Activated B cell treated with CpG ODN at 0.5 μM for 24 hours (primary cell): ENCODE data around the gene SYNPO2. TPM values are rescaled to one million over a fixed set of nuclear protein-coding genes. Genes with fewer than 3 reads are reported as not detected.

ENCODE experiments used
- ATAC-seq: fragments of 200-7000 bp; cut with Tn5 transposase; one replicate; pipeline ENCODE4 v1.10.0; 2021; ENCODE audit warnings: low read depth, mild to moderate bottlenecking, moderate library complexity
- CTCF ChIA-PET: fragments of 350-600 bp; sonication (Branson Sonifier 250); formaldehyde crosslinking; loops from one replicate; lab custom pipeline; 2021; ENCODE audit warnings: antibody characterized with exemption; lab: Charles Lee
- POLR2A ChIA-PET: fragments of 350-600 bp; sonication (Branson Sonifier 250); formaldehyde crosslinking; loops from one replicate; lab custom pipeline; 2021; ENCODE audit warnings: antibody characterized with exemption; lab: Charles Lee
- DNase-seq: peaks from one replicate; pipeline ENCODE4 v3.0.0; 2022
- H3K27ac Mint-ChIP-seq: one replicate; pipeline ENCODE4 v1.8.0; 2020; ENCODE audit warnings: mixed read lengths
- H3K27me3 Mint-ChIP-seq: one replicate; pipeline ENCODE4 v1.8.0; 2021; ENCODE audit warnings: mixed read lengths
- H3K36me3 Mint-ChIP-seq: one replicate; pipeline ENCODE4 v1.8.0; 2021; ENCODE audit warnings: low read depth, mixed read lengths
- H3K4me1 Mint-ChIP-seq: one replicate; pipeline ENCODE4 v1.8.0; 2021; ENCODE audit warnings: mixed read lengths
- H3K4me3 Mint-ChIP-seq: one replicate; pipeline ENCODE4 v1.8.0; 2020; ENCODE audit warnings: mild to moderate bottlenecking, mixed read lengths
- H3K9me3 Mint-ChIP-seq: one replicate; pipeline ENCODE4 v1.8.0; 2020; ENCODE audit warnings: mixed read lengths
- intact Hi-C: fragments of 100-400 bp; cut with micrococcal nuclease; formaldehyde crosslinking; loops from one replicate; pipeline ENCODE4 v1.15.1; 2024
- total RNA-seq: library from RNA; stranded (reverse); gene quantifications from 2 replicates; pipeline ENCODE4 v1.2.3, GENCODE V29; 2022
- TF ChIP-seq, protein P1 (sequence below): fragments of 200-600 bp; IDR thresholded peaks from one replicate; pipeline ENCODE4 v1.8.0; 2022; ENCODE audit warnings: antibody characterized with exemption, mild to moderate bottlenecking

Gene SYNPO2
- total RNA-seq, 1 donor from 2014 or later, result 0.18 TPM

GRCh38 chr4:118947095-118947494, 58.4 kb downstream of the SYNPO2 start:
- no peaks in the 10 kb centered on the region for H3K36me3 Mint-ChIP-seq
- ChIA-PET CTCF (no interaction called here), POLR2A (no interaction called here)
- no peak overlapping the region for H3K4me3 Mint-ChIP-seq
- H3K27ac Mint-ChIP-seq, result no peak overlapping the region
- intact Hi-C loops, result no loop called here
- H3K27me3 Mint-ChIP-seq, result peaks cover 12% of the 10 kb centered on the region
- no peaks in the 10 kb centered on the region for H3K9me3 Mint-ChIP-seq
- TF ChIP-seq, protein P1, sequence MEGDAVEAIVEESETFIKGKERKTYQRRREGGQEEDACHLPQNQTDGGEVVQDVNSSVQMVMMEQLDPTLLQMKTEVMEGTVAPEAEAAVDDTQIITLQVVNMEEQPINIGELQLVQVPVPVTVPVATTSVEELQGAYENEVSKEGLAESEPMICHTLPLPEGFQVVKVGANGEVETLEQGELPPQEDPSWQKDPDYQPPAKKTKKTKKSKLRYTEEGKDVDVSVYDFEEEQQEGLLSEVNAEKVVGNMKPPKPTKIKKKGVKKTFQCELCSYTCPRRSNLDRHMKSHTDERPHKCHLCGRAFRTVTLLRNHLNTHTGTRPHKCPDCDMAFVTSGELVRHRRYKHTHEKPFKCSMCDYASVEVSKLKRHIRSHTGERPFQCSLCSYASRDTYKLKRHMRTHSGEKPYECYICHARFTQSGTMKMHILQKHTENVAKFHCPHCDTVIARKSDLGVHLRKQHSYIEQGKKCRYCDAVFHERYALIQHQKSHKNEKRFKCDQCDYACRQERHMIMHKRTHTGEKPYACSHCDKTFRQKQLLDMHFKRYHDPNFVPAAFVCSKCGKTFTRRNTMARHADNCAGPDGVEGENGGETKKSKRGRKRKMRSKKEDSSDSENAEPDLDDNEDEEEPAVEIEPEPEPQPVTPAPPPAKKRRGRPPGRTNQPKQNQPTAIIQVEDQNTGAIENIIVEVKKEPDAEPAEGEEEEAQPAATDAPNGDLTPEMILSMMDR, result no peak
- DNase-seq, result no peak
- no peaks in the 10 kb centered on the region for H3K4me1 Mint-ChIP-seq
- ATAC-seq, result no peak

- DNase-seq (no peak), ATAC-seq (no peak)
- TF ChIP-seq, protein P1, result no peak
- H3K36me3 Mint-ChIP-seq, result no peaks in the 10 kb centered on the region
- H3K4me1 Mint-ChIP-seq, result no peaks in the 10 kb centered on the region
- CTCF ChIA-PET, result no interaction called here
- H3K4me3 Mint-ChIP-seq, result no peak overlapping the region
- H3K9me3 Mint-ChIP-seq, result no peaks in the 10 kb centered on the region
- H3K27ac Mint-ChIP-seq, result no peak overlapping the region
- intact Hi-C loops, result no loop called here
- POLR2A ChIA-PET, result no interaction called here
- H3K27me3 Mint-ChIP-seq, result peaks cover 6% of the 10 kb centered on the region
Measured at GRCh38 chr4:118948545-118949144, 60.0 kb downstream of the SYNPO2 start.

GRCh38 chr4:118950224-118950623, 61.6 kb downstream of the SYNPO2 start:
- intact Hi-C loops, result no loop called here
- no peak overlapping the region for H3K4me3 Mint-ChIP-seq
- no peak for DNase-seq
- H3K4me1 Mint-ChIP-seq, result no peaks in the 10 kb centered on the region
- TF ChIP-seq, protein P1, result no peak
- ChIA-PET CTCF (no interaction called here), POLR2A (no interaction called here)
- H3K9me3 Mint-ChIP-seq, result no peaks in the 10 kb centered on the region
- ATAC-seq, result no peak
- peaks cover 2% of the 10 kb centered on the region for H3K27me3 Mint-ChIP-seq
- no peaks in the 10 kb centered on the region for H3K36me3 Mint-ChIP-seq
- H3K27ac Mint-ChIP-seq, result no peak overlapping the region

DNA sequence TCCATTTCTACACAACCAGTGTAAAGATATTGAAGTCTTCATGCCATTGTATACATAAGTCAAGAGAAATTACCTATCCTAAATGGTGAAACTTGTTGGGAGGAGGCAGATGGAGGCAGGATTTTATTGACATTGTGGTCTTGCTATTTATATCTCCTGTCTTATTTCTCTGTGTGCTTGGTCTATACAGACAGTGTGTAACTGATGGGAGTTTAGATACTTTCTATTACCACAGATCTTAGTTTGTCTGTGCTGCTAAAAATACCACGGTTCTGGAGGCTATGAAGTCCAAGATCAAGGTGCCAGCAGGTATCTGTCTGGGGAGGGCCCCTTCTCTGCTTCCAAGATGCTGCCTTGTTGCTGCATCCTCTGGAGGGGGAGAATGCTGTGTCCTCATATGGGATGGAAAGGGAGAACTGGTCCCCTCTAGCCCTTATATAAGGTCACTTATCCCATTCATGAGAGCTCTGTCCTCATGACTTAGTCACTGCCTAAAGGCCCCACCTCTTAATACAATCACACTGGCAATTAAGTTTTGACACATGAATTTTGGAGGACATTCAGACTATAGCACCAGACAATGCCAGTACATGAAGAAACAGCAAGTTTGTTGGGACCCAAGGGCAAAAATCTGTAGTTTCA, 62.4 kb downstream of the SYNPO2 start:
- CTCF ChIA-PET, result no interaction called here
- Mint-ChIP-seq H3K4me3 (no peak overlapping the region), H3K27ac (no peak overlapping the region), H3K9me3 (no peaks in the 10 kb centered on the region), H3K4me1 (no peaks in the 10 kb centered on the region), H3K27me3 (peaks cover 1% of the 10 kb centered on the region), H3K36me3 (no peaks in the 10 kb centered on the region)
- no peak for DNase-seq
- intact Hi-C loops, result no loop called here
- TF ChIP-seq, protein P1, result no peak
- POLR2A ChIA-PET, result no interaction called here
- no peak for ATAC-seq

GRCh38 chr4:118953276-118953675, 64.6 kb downstream of the SYNPO2 start:
- DNase-seq (no peak), ATAC-seq (no peak)
- intact Hi-C loops, result no loop called here
- H3K4me3 Mint-ChIP-seq, result no peak overlapping the region
- ChIA-PET CTCF (no interaction called here), POLR2A (no interaction called here)
- no peaks in the 10 kb centered on the region for H3K9me3 Mint-ChIP-seq
- TF ChIP-seq, protein P1, result no peak
- H3K4me1 Mint-ChIP-seq, result no peaks in the 10 kb centered on the region
- H3K27ac Mint-ChIP-seq, result no peak overlapping the region
- H3K36me3 Mint-ChIP-seq, result no peaks in the 10 kb centered on the region
- no peaks in the 10 kb centered on the region for H3K27me3 Mint-ChIP-seq
